Measurements from ENCODE around the gene MUC20.

MUC20 gene

DNA sequence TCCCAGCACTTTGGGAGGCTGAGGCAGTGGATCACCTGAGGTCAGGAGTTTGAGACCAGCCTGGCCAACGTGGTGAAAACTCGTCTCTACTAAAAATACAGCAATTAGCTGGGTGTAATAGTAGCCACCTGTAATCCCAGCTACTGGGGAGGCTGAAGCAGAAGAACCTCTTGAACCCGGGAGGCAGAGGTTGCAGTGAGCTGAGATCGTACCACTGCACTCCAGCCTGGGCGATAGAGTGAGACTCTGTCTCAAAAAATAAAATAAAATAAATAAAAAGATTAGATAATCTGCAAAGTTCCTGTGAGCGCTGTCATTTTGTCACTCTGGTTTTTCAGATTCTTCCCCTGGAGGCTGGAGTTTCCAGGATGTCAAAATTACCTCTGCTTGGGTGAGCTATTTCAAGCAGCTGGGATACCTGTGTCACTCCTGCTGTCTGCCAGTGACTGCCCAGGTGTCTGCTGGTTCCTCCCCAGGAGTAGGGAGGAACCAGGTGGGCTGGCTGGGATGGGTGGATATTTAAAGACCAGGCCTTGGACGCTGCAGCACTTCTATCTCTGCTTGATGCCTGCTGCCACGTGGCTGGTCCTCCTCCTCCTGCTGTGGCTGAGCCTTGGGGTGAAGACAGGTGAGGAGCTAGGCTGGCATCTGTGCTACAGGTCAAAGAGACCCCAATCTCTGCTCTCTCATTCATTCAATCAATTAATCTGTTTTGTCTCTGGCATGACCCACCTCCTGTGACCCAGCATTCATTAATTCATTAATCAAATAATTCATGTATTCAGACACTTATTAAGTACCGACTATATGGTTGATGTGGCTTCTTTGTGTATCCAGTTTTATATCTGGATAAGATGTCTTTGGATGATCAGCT, 19.5 kb upstream of the MUC20 start:
- H3K4me3 ChIP-seq (ENCODE audit: low read length): no peak overlapping the region
- no peak for DNase-seq (ENCODE audit: low read depth)
- TF ChIP-seq CTCF (conservative IDR thresholded peaks at IDR 0.05; ENCODE audit: low read depth, low read length): no peak

GRCh38 chr3:195703776-195704175, 17.0 kb upstream of the MUC20 start:
- no peak for TF ChIP-seq CTCF (conservative IDR thresholded peaks at IDR 0.05; ENCODE audit: low read depth, low read length)
- no peak overlapping the region for H3K4me3 ChIP-seq (ENCODE audit: low read length)
- no peak for DNase-seq (ENCODE audit: low read depth)

- TF ChIP-seq CTCF (conservative IDR thresholded peaks at IDR 0.05; ENCODE audit: low read depth, low read length): no peak
- no peak for DNase-seq (ENCODE audit: low read depth)
- no peak overlapping the region for H3K4me3 ChIP-seq (ENCODE audit: low read length)
These were observed 16.3 kb upstream of the MUC20 start for GRCh38 chr3:195704433-195704999.

- no peak for DNase-seq (ENCODE audit: low read depth)
- no peak overlapping the region for H3K4me3 ChIP-seq (ENCODE audit: low read length)
- no peak for TF ChIP-seq CTCF (conservative IDR thresholded peaks at IDR 0.05; ENCODE audit: low read depth, low read length)
These were observed 15.4 kb upstream of the MUC20 start for GRCh38 chr3:195705081-195705991.

DNA sequence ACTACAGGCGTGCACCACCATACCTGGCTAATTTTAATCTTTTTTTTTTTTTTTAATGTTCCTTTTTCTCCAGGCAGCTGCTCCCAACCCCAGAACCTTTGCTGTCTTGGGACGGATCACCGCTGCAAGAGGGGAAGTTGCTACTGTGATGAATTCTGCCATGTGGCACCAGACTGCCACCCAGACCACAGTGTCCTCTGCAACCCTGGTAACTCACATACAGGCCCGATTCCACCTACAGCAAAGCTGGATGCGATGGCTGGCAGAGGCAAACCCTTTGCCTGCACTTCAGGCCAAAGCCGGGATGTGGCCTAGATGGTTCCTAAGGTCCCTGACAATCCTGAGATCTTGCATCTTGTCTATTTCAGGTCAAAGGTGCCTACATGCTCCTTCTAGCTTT, 12.7 kb upstream of the MUC20 start:
- no peak overlapping the region for H3K4me3 ChIP-seq (ENCODE audit: low read length)
- DNase-seq (ENCODE audit: low read depth): no peak
- TF ChIP-seq CTCF (conservative IDR thresholded peaks at IDR 0.05; ENCODE audit: low read depth, low read length): no peak

- no peak for DNase-seq (ENCODE audit: low read depth)
- H3K4me3 ChIP-seq (ENCODE audit: low read length): no peak overlapping the region
- no peak for TF ChIP-seq CTCF (conservative IDR thresholded peaks at IDR 0.05; ENCODE audit: low read depth, low read length)
These were observed 11.9 kb upstream of the MUC20 start for GRCh38 chr3:195708626-195709481.
